ENCODE measurements around the gene DLG2.

The DLG2 gene

DNA sequence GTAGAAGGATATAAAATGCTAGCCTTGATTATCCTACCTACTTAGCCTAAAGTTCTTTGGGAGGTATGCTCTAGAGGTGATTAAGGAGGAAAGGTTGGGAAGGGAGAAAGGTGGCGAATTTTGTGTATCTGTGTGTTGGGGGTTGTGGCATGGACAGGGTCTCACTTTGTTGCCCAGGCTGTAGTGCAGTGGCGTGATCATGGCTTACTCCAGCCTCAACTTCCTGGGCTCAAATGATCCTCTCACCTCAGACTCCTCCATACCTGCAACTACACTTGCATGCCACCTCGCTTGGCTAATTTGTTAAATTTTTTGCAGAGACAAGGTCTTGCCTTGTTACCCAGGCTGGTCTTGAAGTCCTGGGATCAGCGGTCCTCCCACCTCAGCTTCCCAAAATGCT is 1094.8 kb downstream of the DLG2 start:
- H3K9me3 Mint-ChIP-seq, result no peaks in the 10 kb centered on the region
- no peak for DNase-seq
- H3K27me3 Mint-ChIP-seq, result peaks cover 7 to 9% of the 10 kb centered on the region in 2 donors
- ATAC-seq (replicated peaks), result no peak
- H3K4me3 Mint-ChIP-seq, result no peak overlapping the region
- H3K27ac Mint-ChIP-seq, result no peak overlapping the region
- no peaks in the 10 kb centered on the region for H3K36me3 Mint-ChIP-seq
- H3K4me1 Mint-ChIP-seq, result peaks cover 3 to 8% of the 10 kb centered on the region in 2 donors

- no peak overlapping the region for H3K27ac Mint-ChIP-seq
- H3K36me3 Mint-ChIP-seq, result no peaks in the 10 kb centered on the region
- DNase-seq (no peak), ATAC-seq (replicated peaks) (no peak)
- peaks cover 3 to 8% of the 10 kb centered on the region in 2 donors for H3K4me1 Mint-ChIP-seq
- no peaks in the 10 kb centered on the region for H3K9me3 Mint-ChIP-seq
- no peak overlapping the region for H3K4me3 Mint-ChIP-seq
- peaks cover 0 to 5% of the 10 kb centered on the region in 2 donors for H3K27me3 Mint-ChIP-seq
Observed at GRCh38 chr11:84526250-84526649, 1100.9 kb downstream of the DLG2 start.

DNA sequence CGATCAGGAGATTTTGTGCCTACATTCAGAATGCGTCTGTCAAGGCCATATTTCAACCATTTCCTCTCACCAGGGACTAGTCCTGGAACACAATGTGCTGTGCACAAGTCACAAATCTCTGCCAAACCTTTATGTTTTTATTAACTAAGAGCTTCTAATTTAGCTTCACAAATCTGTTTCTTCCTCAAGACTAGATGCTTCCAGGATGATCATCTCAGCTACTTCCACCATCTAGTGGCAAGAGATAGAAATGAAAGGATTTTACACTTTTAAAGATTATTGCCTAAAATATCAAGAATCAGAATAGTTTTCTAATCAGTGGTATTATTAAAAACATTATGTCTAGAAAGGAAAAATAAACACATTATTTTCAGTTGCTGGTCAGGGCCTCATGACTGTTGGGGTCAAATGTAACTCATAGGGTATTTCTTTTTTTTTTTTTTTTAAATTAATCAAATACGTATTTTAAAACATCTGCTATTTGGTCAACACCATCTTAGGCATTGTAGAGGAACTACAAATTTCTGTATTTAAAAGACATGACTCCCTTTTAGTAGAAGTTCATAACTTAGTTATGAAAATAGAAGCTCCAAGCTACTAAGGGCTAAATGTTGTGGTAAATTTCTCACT is 1102.6 kb downstream of the DLG2 start:
- no peak overlapping the region for H3K27ac Mint-ChIP-seq
- peaks cover 0 to 1% of the 10 kb centered on the region in 2 donors for H3K4me1 Mint-ChIP-seq
- no peak overlapping the region for H3K4me3 Mint-ChIP-seq
- H3K9me3 Mint-ChIP-seq, result no peaks in the 10 kb centered on the region
- peaks cover 0 to 5% of the 10 kb centered on the region in 2 donors for H3K27me3 Mint-ChIP-seq
- ATAC-seq (replicated peaks), result no peak
- no peaks in the 10 kb centered on the region for H3K36me3 Mint-ChIP-seq
- no peak for DNase-seq

- H3K4me3 Mint-ChIP-seq, result no peak overlapping the region
- no peaks in the 10 kb centered on the region for H3K9me3 Mint-ChIP-seq
- no peak for DNase-seq
- no peaks in the 10 kb centered on the region for H3K36me3 Mint-ChIP-seq
- ATAC-seq (replicated peaks), result no peak
- H3K4me1 Mint-ChIP-seq, result no peaks in the 10 kb centered on the region
- H3K27me3 Mint-ChIP-seq, result peaks cover 0 to 5% of the 10 kb centered on the region in 2 donors
- H3K27ac Mint-ChIP-seq, result no peak overlapping the region
Observed at GRCh38 chr11:84522331-84522730, 1104.8 kb downstream of the DLG2 start.

DNA sequence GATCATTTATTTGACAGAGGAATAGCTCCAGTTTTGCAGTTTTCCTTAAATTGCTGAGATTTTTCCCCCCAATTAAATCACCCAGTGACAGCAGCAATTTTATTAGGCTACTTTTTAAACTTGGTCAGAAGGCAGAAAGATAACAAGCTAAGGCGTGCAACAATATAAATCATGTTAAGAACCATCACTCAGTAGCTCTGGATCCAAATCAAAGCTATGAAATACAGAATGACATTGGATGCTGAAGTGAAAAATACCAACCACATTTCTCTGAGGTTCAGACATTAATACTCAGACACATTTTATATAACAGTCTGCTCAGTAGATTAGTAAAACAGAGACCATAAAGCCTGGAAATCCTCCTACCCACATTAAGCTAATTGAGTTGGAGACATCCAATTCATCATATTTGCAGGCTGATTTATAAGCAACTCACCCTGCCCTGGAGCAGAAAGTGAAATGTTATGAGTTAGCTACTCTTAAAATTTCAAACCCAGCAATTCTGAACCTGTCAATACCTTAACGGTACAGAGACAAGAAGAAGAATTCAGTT is 1108.4 kb downstream of the DLG2 start:
- peaks cover 0 to 8% of the 10 kb centered on the region in 2 donors for H3K27me3 Mint-ChIP-seq
- DNase-seq (no peak), ATAC-seq (replicated peaks) (no peak)
- H3K36me3 Mint-ChIP-seq, result no peaks in the 10 kb centered on the region
- no peaks in the 10 kb centered on the region for H3K9me3 Mint-ChIP-seq
- H3K4me3 Mint-ChIP-seq, result no peak overlapping the region
- no peak overlapping the region for H3K27ac Mint-ChIP-seq
- H3K4me1 Mint-ChIP-seq, result no peaks in the 10 kb centered on the region

- Mint-ChIP-seq H3K9me3 (peaks cover 3 to 4% of the 10 kb centered on the region in 2 donors), H3K27me3 (peaks cover 11 to 16% of the 10 kb centered on the region in 2 donors), H3K27ac (no peak overlapping the region), H3K4me3 (no peak overlapping the region), H3K4me1 (no peaks in the 10 kb centered on the region), H3K36me3 (no peaks in the 10 kb centered on the region)
- DNase-seq, result no peak
- ATAC-seq (replicated peaks), result no peak
Observed at GRCh38 chr11:84514436-84514835, 1112.7 kb downstream of the DLG2 start.

DNA sequence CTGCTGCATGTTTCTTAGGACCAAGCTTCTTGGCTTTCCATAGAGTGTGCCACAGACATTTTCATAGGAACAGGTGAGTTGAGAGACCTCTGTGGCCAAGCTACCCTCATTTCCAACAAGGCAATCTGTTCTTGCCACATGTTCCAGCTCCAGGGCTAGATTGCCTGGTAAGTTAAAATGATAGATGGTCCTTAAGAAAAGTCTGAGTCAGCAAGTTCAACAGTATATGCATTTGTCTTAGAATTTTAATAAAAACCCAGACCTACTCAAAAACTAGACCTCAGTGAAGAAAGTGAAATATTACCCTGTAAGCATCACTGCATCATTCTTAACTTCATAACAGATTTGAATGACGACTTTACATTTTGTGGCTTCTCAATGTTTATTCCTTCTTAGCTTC is 1123.6 kb downstream of the DLG2 start:
- Mint-ChIP-seq H3K27ac (no peak overlapping the region), H3K4me3 (no peak overlapping the region), H3K36me3 (no peaks in the 10 kb centered on the region), H3K4me1 (peaks cover 2 to 9% of the 10 kb centered on the region in 2 donors), H3K9me3 (no peaks in the 10 kb centered on the region), H3K27me3 (peaks cover 0 to 6% of the 10 kb centered on the region in 2 donors)
- ATAC-seq (replicated peaks) (no peak), DNase-seq (no peak)

DNA sequence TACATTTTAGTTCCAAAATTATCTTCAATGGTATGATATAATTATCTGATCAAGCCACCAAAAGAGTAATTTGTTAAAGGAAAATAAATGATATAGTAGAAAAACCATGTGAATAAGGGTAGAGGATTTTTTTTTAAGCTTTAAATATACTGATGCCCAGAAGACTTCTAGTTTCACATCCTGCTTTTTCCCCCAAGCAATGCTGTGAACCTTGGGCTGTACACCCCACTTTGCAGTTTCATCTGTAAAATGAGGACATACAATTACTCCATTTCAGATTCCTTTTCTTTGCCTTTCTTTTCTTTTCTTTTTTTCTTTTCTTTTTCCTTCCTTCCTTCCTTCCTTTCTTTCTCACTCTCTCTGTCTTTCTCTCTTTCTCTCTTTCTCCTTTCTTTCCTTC is 1125.4 kb downstream of the DLG2 start:
- Mint-ChIP-seq H3K27me3 (no peaks in the 10 kb centered on the region), H3K4me1 (peaks cover 2 to 9% of the 10 kb centered on the region in 2 donors), H3K27ac (no peak overlapping the region), H3K9me3 (no peaks in the 10 kb centered on the region), H3K36me3 (no peaks in the 10 kb centered on the region), H3K4me3 (peak overlapping the region in 1 of 2 donors; percentile 39)
- no peak for DNase-seq
- ATAC-seq (replicated peaks), result peak; percentile 65 to 75

- Mint-ChIP-seq H3K4me3 (no peak overlapping the region), H3K9me3 (no peaks in the 10 kb centered on the region), H3K4me1 (peaks cover 2 to 9% of the 10 kb centered on the region in 2 donors), H3K36me3 (no peaks in the 10 kb centered on the region), H3K27me3 (peaks cover 0 to 3% of the 10 kb centered on the region in 2 donors), H3K27ac (no peak overlapping the region)
- DNase-seq (no peak), ATAC-seq (replicated peaks) (no peak)
Observed at GRCh38 chr11:84497981-84498411, 1129.1 kb downstream of the DLG2 start.

DNA sequence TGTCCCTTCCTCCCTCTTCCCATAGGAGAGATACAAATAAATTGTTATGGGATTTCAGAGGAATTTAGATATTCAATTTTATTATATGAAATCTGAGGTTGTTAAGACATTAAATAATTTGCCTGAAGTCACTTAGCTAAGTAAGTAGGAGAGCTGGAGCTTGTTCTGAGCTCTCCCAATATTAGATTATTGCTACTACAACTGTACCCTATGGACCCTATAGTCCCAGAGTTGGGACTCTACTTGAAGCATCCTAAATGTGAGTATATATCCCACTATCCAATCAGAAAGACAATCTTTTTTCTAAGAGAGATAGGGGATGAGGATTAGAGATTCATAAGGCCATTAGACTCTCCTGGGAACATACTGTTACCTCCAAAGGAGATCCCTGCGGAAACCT is 1130.0 kb downstream of the DLG2 start:
- Mint-ChIP-seq H3K27me3 (peaks cover 0 to 3% of the 10 kb centered on the region in 2 donors), H3K4me1 (peaks cover 2 to 6% of the 10 kb centered on the region in 2 donors), H3K27ac (no peak overlapping the region), H3K4me3 (no peak overlapping the region), H3K9me3 (no peaks in the 10 kb centered on the region), H3K36me3 (no peaks in the 10 kb centered on the region)
- DNase-seq, result no peak
- no peak for ATAC-seq (replicated peaks)

DNA sequence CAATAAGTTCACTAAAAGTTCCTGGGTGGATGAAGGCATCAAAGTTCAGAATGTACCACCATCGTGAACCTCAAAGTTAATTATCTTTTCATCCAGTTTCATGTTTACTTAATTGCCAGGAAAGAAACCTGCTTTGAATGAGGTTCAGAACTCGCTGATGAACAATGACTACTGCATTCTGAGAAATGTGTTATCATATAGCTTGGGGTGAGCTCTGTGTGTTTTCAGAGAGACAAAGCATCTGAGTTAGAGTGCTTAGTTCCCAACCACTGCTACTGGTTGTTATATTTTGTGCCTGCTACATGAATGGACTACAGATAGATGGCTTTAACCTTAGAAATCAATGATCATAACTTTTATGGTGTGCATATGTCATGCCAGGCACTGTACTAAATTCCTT is 1131.0 kb downstream of the DLG2 start:
- no peaks in the 10 kb centered on the region for H3K36me3 Mint-ChIP-seq
- H3K4me3 Mint-ChIP-seq, result no peak overlapping the region
- no peak for ATAC-seq (replicated peaks)
- no peak for DNase-seq
- H3K27ac Mint-ChIP-seq, result no peak overlapping the region
- no peaks in the 10 kb centered on the region for H3K9me3 Mint-ChIP-seq
- H3K27me3 Mint-ChIP-seq, result peaks cover 0 to 3% of the 10 kb centered on the region in 2 donors
- H3K4me1 Mint-ChIP-seq, result no peaks in the 10 kb centered on the region

DNA sequence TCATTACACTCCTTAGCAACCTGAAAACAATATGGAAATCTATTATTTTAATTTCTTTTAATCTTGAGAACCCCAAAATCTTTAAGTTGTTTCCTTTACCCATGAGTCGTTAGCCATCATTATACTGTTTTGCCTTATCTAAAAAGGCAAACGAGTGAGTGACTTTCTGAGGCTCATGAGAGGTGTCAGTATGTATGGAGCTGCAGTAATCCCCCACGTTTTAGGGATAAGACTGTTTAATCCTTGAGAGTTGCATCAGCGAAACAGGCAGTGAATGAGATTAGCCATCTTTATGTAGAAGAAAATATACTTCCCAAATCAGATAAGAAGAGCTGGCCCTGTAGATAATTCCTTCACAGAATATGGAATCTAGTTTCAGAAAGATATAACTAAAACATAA is 1147.0 kb downstream of the DLG2 start:
- no peak overlapping the region for H3K27ac Mint-ChIP-seq
- ATAC-seq (replicated peaks) (no peak), DNase-seq (no peak)
- no peaks in the 10 kb centered on the region for H3K9me3 Mint-ChIP-seq
- no peaks in the 10 kb centered on the region for H3K36me3 Mint-ChIP-seq
- no peaks in the 10 kb centered on the region for H3K27me3 Mint-ChIP-seq
- no peak overlapping the region for H3K4me3 Mint-ChIP-seq
- H3K4me1 Mint-ChIP-seq, result no peaks in the 10 kb centered on the region

DNA sequence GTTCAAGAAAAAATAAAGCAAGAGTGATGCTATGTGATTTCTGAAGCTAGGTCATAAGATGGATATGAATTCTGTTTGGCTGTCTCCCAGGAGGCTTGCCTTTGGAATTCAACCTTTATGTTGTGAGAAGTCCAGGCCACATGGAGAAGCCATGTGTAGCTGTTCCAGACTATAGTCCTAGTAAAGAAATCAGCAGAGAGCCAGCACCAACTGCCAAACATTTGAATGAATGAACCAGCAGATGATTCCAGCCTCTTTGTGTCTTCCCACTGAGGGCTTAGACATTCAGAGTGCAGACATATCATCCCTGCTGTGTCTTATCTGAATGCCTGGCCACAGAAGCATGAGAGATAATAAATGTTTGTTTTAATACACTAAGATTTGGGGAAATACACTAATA is 1150.6 kb downstream of the DLG2 start:
- H3K9me3 Mint-ChIP-seq, result no peaks in the 10 kb centered on the region
- no peak for ATAC-seq (replicated peaks)

DNA sequence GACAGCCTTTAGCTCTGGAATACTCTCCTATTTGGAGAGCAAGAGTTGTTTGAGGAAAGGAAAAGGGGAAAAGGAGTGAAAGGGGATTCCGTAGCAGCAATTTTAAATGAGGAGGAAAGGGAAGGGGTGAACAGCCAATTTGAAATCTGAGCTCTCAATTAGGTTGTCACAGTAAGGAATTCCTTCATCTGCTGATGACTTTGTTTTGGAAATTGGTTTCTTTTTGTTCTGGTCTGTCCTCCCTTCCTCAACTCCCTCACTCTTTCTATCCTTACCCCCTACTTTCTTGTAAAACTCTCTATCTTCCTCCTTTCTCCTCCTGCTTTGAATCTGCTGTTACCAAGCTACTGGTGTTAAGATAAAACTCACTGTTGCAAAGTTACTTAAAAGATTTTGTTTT is 1155.6 kb downstream of the DLG2 start:
- ATAC-seq (replicated peaks) (no peak), DNase-seq (no peak)
- H3K36me3 Mint-ChIP-seq, result no peaks in the 10 kb centered on the region
- H3K9me3 Mint-ChIP-seq, result no peaks in the 10 kb centered on the region
- no peaks in the 10 kb centered on the region for H3K4me1 Mint-ChIP-seq
- no peak overlapping the region for H3K4me3 Mint-ChIP-seq
- H3K27ac Mint-ChIP-seq, result no peak overlapping the region
- H3K27me3 Mint-ChIP-seq, result no peaks in the 10 kb centered on the region

More for the DNA sequence above, 1150.6 kb downstream of the DLG2 start:
- Mint-ChIP-seq H3K4me1 (no peaks in the 10 kb centered on the region), H3K27ac (no peak overlapping the region), H3K36me3 (no peaks in the 10 kb centered on the region), H3K27me3 (no peaks in the 10 kb centered on the region), H3K4me3 (no peak overlapping the region)
- no peak for DNase-seq

DNA sequence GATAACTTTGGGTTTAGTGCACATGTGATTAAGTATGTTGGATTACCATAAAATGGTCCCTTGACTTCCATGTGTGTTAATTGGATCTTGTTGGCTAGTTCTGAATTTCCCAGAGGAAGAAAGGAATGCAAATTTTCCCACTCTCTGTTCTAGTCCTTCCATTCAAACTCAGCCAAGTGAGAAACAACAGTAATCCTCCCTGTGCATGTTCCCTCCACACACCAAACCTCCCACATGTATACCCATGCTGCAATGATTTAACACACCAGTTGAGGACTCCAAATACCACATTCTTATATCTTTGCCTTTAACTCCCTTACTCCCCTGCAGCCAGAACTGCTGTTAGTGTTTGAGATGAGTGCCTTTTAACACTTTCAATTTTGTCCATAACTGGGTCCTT is 1158.9 kb downstream of the DLG2 start:
- Mint-ChIP-seq H3K9me3 (no peaks in the 10 kb centered on the region), H3K4me1 (no peaks in the 10 kb centered on the region), H3K36me3 (no peaks in the 10 kb centered on the region), H3K4me3 (no peak overlapping the region), H3K27me3 (no peaks in the 10 kb centered on the region), H3K27ac (no peak overlapping the region)
- ATAC-seq (replicated peaks) (no peak), DNase-seq (no peak)

Measured in stimulated activated naive B cell treated with anti-CD40 and anti-IgM and Interleukin-4, amounts not matched to agents 10 μg/mL and 1 μg/mL and 100 μg/mL, for 72 hours (primary cell).